Cardiac muscle cell (in vitro differentiated cells and primary cell): ENCODE measurements around the gene C4orf36. TPM values are rescaled to one million over a fixed set of nuclear protein-coding genes. Genes with fewer than 3 reads are reported as not detected.

Experiments used
- DNase-seq, 2 donors: peaks; one replicate each; pipeline versions ENCODE4 v3.0.0 to v3.0.0-alpha.2; 2010 to 2017; ENCODE audit warnings: low read depth in 1 of 2, low spot score in 1 of 2
- H3K27ac ChIP-seq: fragments of 200-600 bp; sonication (generic); 2 replicates; pipeline ENCODE4 v1.5.1; 2016
- H3K27me3 ChIP-seq: fragments of 200-600 bp; sonication (generic); 2 replicates; pipeline ENCODE4 v1.6.0; 2016; ENCODE audit warnings: control low read depth
- H3K36me3 ChIP-seq: fragments of 200-600 bp; sonication (generic); 2 replicates; pipeline ENCODE4 v1.5.1; 2016; ENCODE audit warnings: control low read depth
- H3K4me1 ChIP-seq: fragments of 200-600 bp; sonication (generic); 2 replicates; pipeline ENCODE4 v1.8.1; 2017; ENCODE audit warnings: low read depth, mild to moderate bottlenecking, mixed run types
- H3K4me3 ChIP-seq: fragments of 200-600 bp; sonication (generic); 2 replicates; pipeline ENCODE4 v1.5.1; 2016; ENCODE audit warnings: mild to moderate bottlenecking
- H3K9me3 ChIP-seq: fragments of 200-600 bp; sonication (generic); 2 replicates; pipeline ENCODE4 v1.5.1; 2017; ENCODE audit warnings: low read depth, mild to moderate bottlenecking, control low read depth
- polyA plus RNA-seq: library from polyadenylated mRNA; unstranded; fragments of >200 nt; fragmentation: Nextera tagmentation; extraction: Ambion mirVana; gene quantifications from 2 replicates; pipeline ENCODE4 v1.2.1, GENCODE V29; 2016
- total RNA-seq: library from RNA; depleted of rRNA; stranded (reverse); fragments of >200 nt; gene quantifications from 2 replicates; pipeline ENCODE4 v1.2.3, GENCODE V29; 2016
- TF ChIP-seq, protein P1 (sequence below): IDR thresholded peaks from 2 replicates; pipeline ENCODE4 v1.5.1; 2012; ENCODE audit warnings: low read depth, mild to moderate bottlenecking, low read length

Gene C4orf36
- total and polyA plus RNA-seq, 2 experiments from 2014 or later, result 0.83 TPM; not detected in 1

- Histone ChIP-seq H3K36me3 (no peaks in the 10 kb centered on the region), H3K27me3 (no peaks in the 10 kb centered on the region), H3K4me1 (no peaks in the 10 kb centered on the region), H3K4me3 (no peak overlapping the region), H3K27ac (no peak overlapping the region), H3K9me3 (no peaks in the 10 kb centered on the region)
- peak; percentile 79 to 85 for DNase-seq
- TF ChIP-seq, protein P1, sequence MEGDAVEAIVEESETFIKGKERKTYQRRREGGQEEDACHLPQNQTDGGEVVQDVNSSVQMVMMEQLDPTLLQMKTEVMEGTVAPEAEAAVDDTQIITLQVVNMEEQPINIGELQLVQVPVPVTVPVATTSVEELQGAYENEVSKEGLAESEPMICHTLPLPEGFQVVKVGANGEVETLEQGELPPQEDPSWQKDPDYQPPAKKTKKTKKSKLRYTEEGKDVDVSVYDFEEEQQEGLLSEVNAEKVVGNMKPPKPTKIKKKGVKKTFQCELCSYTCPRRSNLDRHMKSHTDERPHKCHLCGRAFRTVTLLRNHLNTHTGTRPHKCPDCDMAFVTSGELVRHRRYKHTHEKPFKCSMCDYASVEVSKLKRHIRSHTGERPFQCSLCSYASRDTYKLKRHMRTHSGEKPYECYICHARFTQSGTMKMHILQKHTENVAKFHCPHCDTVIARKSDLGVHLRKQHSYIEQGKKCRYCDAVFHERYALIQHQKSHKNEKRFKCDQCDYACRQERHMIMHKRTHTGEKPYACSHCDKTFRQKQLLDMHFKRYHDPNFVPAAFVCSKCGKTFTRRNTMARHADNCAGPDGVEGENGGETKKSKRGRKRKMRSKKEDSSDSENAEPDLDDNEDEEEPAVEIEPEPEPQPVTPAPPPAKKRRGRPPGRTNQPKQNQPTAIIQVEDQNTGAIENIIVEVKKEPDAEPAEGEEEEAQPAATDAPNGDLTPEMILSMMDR, result peak; percentile 74
Measured at GRCh38 chr4:86895692-86896488, 3.7 kb upstream of the C4orf36 start.

- H3K27me3 ChIP-seq, result no peaks in the 10 kb centered on the region
- no peaks in the 10 kb centered on the region for H3K4me1 ChIP-seq
- no peaks in the 10 kb centered on the region for H3K36me3 ChIP-seq
- H3K27ac ChIP-seq, result no peak overlapping the region
- DNase-seq, result no peak
- no peaks in the 10 kb centered on the region for H3K9me3 ChIP-seq
- no peak overlapping the region for H3K4me3 ChIP-seq
- TF ChIP-seq, protein P1, result no peak
Measured at GRCh38 chr4:86894455-86894854, 2.2 kb upstream of the C4orf36 start.

DNA sequence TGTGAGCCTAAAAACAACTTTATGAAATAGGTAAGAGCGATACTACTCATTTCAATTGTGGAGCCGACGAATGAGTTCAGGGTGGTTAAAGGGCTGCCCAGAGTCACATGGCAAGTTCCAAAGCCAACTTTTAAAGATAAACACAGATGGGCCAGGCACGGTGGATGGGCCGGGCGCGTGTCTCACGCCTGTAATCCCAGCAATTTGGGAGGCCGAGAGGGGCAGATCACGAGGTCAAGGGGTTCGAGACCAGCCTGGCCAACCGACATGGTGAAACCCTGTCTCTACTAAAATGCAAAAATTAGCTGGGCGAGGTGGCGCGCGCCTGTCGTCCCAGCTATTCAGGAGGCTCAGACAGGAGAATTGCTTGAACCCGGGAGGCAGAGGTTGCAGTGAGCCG is 914 bp upstream of the C4orf36 start:
- no peak for DNase-seq
- Histone ChIP-seq H3K27me3 (no peaks in the 10 kb centered on the region), H3K4me3 (no peak overlapping the region), H3K4me1 (no peaks in the 10 kb centered on the region), H3K27ac (no peak overlapping the region), H3K9me3 (no peaks in the 10 kb centered on the region), H3K36me3 (no peaks in the 10 kb centered on the region)
- TF ChIP-seq, protein P1, result no peak

DNA sequence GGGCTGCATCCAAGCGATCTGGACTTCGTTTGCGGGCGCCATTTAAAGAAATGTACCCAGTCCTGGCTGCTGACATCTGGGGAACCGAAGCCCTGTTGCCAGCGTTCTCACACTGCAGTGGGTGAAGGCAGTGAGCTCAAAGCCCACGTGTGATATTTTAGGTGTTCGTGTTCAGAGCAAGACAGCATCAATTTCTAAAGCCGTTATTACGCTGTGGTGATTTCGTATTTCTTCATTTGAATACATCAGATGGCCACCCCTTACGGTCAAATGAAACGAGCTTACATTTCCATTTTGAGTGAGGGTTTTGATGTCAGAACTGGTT is 376 bp upstream of the C4orf36 start:
- Histone ChIP-seq H3K4me3 (peak overlapping the region; percentile 77), H3K27me3 (no peaks in the 10 kb centered on the region), H3K27ac (no peak overlapping the region), H3K36me3 (no peaks in the 10 kb centered on the region), H3K4me1 (no peaks in the 10 kb centered on the region), H3K9me3 (no peaks in the 10 kb centered on the region)
- TF ChIP-seq, protein P1, result no peak
- no peak for DNase-seq

DNA sequence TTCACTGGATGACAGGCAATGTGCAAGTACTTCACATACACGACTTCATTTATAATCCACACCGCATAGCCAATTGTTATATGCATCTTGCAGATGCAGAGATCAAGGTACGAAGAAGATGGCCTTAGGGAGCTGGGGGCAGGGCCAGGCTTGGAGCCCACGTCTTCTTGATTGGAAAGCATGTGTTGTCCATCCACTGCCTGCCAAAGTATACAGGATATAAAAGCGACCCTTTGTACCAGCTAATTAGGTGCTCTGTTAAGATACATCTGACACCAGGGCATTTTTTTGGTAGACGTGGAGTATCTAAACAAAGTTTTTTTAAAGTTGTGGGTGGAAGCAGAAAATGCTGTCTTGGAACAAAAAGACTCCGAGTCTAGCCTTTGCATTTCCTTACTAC is 1.4 kb downstream of the C4orf36 start:
- TF ChIP-seq, protein P1, result no peak
- H3K27me3 ChIP-seq, result no peaks in the 10 kb centered on the region
- H3K36me3 ChIP-seq, result no peaks in the 10 kb centered on the region
- no peak overlapping the region for H3K27ac ChIP-seq
- H3K4me1 ChIP-seq, result no peaks in the 10 kb centered on the region
- no peaks in the 10 kb centered on the region for H3K9me3 ChIP-seq
- H3K4me3 ChIP-seq, result no peak overlapping the region
- DNase-seq, result no peak
